B cell (primary cell): Measurements from ENCODE around the gene PHLPP1. TPM values are rescaled to one million over a fixed set of nuclear protein-coding genes. Genes with fewer than 3 reads are reported as not detected.
"Not testable (repeated sequence)": the region's sequence is repeated elsewhere in the genome, so short reads cannot be mapped to it uniquely, and the experiment has no call there.

Source experiments
- ATAC-seq: fragments of 200-7000 bp; cut with Tn5 transposase; one replicate; pipeline ENCODE4 v1.10.0; 2021; ENCODE audit warnings: low read depth, mild to moderate bottlenecking, moderate number of reproducible peaks, moderate library complexity
- CTCF ChIA-PET: fragments of 350-600 bp; sonication (Branson Sonifier 250); formaldehyde crosslinking; loops from one replicate; lab custom pipeline; 2021; ENCODE audit warnings: antibody characterized with exemption, inconsistent platforms; lab: Charles Lee
- POLR2A ChIA-PET: fragments of 350-600 bp; sonication (Branson Sonifier 250); formaldehyde crosslinking; loops from one replicate; lab custom pipeline; 2021; ENCODE audit warnings: antibody characterized with exemption; lab: Charles Lee
- DNase-seq: peaks from one replicate; pipeline ENCODE4 v3.0.0; 2013
- H2AFZ ChIP-seq: 2 replicates; pipeline ENCODE4 v1.6.1; 2012; ENCODE audit warnings: mild to moderate bottlenecking, low read depth, low read length; ENCODE audit not compliant: insufficient read depth, poor library complexity, severe bottlenecking
- H3K27ac ChIP-seq, 2 donors: 1 replicate in 1 of 2; 2 replicates in 1 of 2; pipeline ENCODE4 v1.5.1; 2012 to 2013; ENCODE audit warnings: low read length in 2 of 2, mild to moderate bottlenecking in 2 of 2, moderate library complexity in 1 of 2
- H3K27me3 ChIP-seq, 4 experiments: fragments of 200-600 bp in 1 of 4; sonication (generic) in 1 of 4; replicated peaks in 1 of 4; 1 replicate in 2 of 4; 2 replicates in 2 of 4; pipeline versions ENCODE4 v1.6.1 to v1.7.0; 2013 to 2016; ENCODE audit warnings: low read length in 3 of 4, mild to moderate bottlenecking in 2 of 4, mixed read lengths in 1 of 4, moderate library complexity in 1 of 4; ENCODE audit not compliant: insufficient read depth in 4 of 4, control insufficient read depth in 3 of 4; ENCODE audit errors: control extremely low read depth in 1 of 4
- H3K36me3 ChIP-seq, 2 experiments: replicated peaks in 1 of 2; 1 replicate in 1 of 2; 2 replicates in 1 of 2; pipeline versions ENCODE4 v1.6.1 to v1.7.1; 2013; ENCODE audit warnings: low read length in 1 of 2; ENCODE audit not compliant: insufficient read depth in 2 of 2, control insufficient read depth in 1 of 2; ENCODE audit errors: control extremely low read depth in 1 of 2, extremely low read depth in 1 of 2
- H3K4me1 ChIP-seq, 2 donors: fragments of 200-600 bp in 1 of 2; sonication (generic) in 1 of 2; 1 replicate in 1 of 2; 2 replicates in 1 of 2; pipeline versions ENCODE4 v1.5.1 to v1.6.1; 2013 to 2017; ENCODE audit warnings: low read length in 2 of 2; ENCODE audit not compliant: control insufficient read depth in 2 of 2, insufficient read depth in 2 of 2
- H3K4me2 ChIP-seq: replicated peaks from 2 replicates; pipeline ENCODE3; 2012; ENCODE audit warnings: mild to moderate bottlenecking, low read depth, low read length; ENCODE audit not compliant: poor library complexity, severe bottlenecking
- H3K4me3 ChIP-seq, 5 experiments: fragments of 200-600 bp in 1 of 5; sonication (generic) in 1 of 5; 1 replicate in 3 of 5; 2 replicates in 2 of 5; pipeline versions ENCODE4 v1.5.1 to v1.7.0; 2011 to 2016; ENCODE audit warnings: low read length in 4 of 5, mild to moderate bottlenecking in 4 of 5, low read depth in 2 of 5, control low read depth in 1 of 5, moderate library complexity in 1 of 5; ENCODE audit not compliant: insufficient read depth in 1 of 5; ENCODE audit errors: control extremely low read depth in 1 of 5, extremely low read depth in 1 of 5
- H3K79me2 ChIP-seq: fragments of 200-600 bp; sonication (generic); one replicate; pipeline ENCODE4 v1.6.0; 2016; ENCODE audit warnings: low read length; ENCODE audit not compliant: control insufficient read depth, insufficient read depth
- H3K9ac ChIP-seq: fragments of 200-600 bp; sonication (generic); 2 replicates; pipeline ENCODE4 v1.6.1; 2017; ENCODE audit warnings: mild to moderate bottlenecking, low read length, moderate library complexity
- H3K9me3 ChIP-seq, 3 donors: one replicate each; pipeline versions ENCODE4 v1.6.1 to v1.7.1; 2013; ENCODE audit warnings: low read length in 2 of 3; ENCODE audit not compliant: control insufficient read depth in 2 of 3, insufficient read depth in 1 of 3; ENCODE audit errors: control extremely low read depth in 1 of 3
- H4K20me1 ChIP-seq: 2 replicates; pipeline ENCODE4 v1.6.0; 2012; ENCODE audit warnings: mild to moderate bottlenecking, low read length; ENCODE audit not compliant: insufficient read depth, control insufficient read depth, poor library complexity, severe bottlenecking
- H3K27ac Mint-ChIP-seq: one replicate; pipeline ENCODE4 v1.8.0; 2021; ENCODE audit warnings: mixed read lengths
- H3K27me3 Mint-ChIP-seq: one replicate; pipeline ENCODE4 v1.8.0; 2021; ENCODE audit warnings: mixed read lengths
- H3K4me1 Mint-ChIP-seq: one replicate; pipeline ENCODE4 v1.8.0; 2021; ENCODE audit warnings: mixed read lengths
- H3K4me3 Mint-ChIP-seq: one replicate; pipeline ENCODE4 v1.8.0; 2021; ENCODE audit warnings: mixed read lengths
- H3K9me3 Mint-ChIP-seq: one replicate; pipeline ENCODE4 v1.8.0; 2022; ENCODE audit warnings: mixed read lengths; ENCODE audit not compliant: insufficient read depth
- EZH2 ChIP-seq: IDR thresholded peaks from 2 replicates; pipeline ENCODE4 v1.6.1; 2012; ENCODE audit warnings: borderline replicate concordance, low read depth, mild to moderate bottlenecking, moderate library complexity, low read length; ENCODE audit not compliant: insufficient read depth, poor library complexity, severe bottlenecking
- WGBS: methylation state at CpG from one replicate; pipeline ENCODE4 v1.1.5; 2013; ENCODE audit warnings: missing lambda C conversion rate; ENCODE audit not compliant: insufficient coverage; 5-methylcytosine and 5-hydroxymethylcytosine counted together
- intact Hi-C: fragments of 100-400 bp; cut with micrococcal nuclease; formaldehyde crosslinking; loops from one replicate; pipeline ENCODE4 v1.10.0; 2022
- polyA plus RNA-seq: library from polyadenylated mRNA; depleted of rRNA; stranded (reverse); fragments of >200 nt; gene quantifications from 2 replicates; pipeline ENCODE4 v1.2.3, GENCODE V29; 2012
- total RNA-seq, 2 donors: library from RNA; stranded (reverse); fragments of 120-200 nt in 1 of 2; gene quantifications; 1 replicate in 1 of 2; 2 replicates in 1 of 2; pipeline versions ENCODE4 v1.2.3 to v1.2.4, GENCODE V29; 2013 to 2022
- TF ChIP-seq, protein P1 (sequence below): fragments of 200-600 bp; IDR thresholded peaks from one replicate; pipeline ENCODE4 v1.8.0; 2022; ENCODE audit warnings: antibody characterized with exemption, mild to moderate bottlenecking

The PHLPP1 gene
- total and polyA plus RNA-seq, 2 donors (not counting 1 experiment from before 2014, with no cell fraction given) = 3.0 to 20.7 TPM

DNA sequence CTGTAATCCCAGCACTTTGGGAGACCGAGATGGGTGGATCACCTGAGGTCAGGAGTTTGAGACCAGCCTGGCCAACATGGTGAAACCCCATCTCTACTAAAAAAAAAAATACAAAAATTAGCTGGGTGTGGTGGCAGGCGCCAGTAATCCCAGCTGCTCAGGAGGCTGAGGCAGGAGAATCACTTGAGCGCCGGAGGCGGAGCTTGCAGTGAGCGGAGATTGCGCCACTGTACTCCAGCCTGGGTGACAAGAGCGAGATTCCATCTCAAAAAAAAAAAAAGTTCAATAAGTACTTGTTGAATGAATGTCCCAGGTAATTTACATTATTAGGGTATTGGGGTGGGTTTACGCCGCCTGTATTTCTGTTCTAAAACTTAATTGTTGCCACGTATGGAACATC is 5.4 kb upstream of the PHLPP1 start:
- H2AFZ ChIP-seq, H3K27me3 ChIP-seq, H3K9ac ChIP-seq, H3K4me2 ChIP-seq, H4K20me1 ChIP-seq, H3K4me1 Mint-ChIP-seq, H3K4me3 Mint-ChIP-seq, H3K27me3 Mint-ChIP-seq, H3K4me1 ChIP-seq, H3K36me3 ChIP-seq, H3K27ac ChIP-seq, H3K4me3 ChIP-seq, H3K9me3 Mint-ChIP-seq, POLR2A ChIA-PET, H3K9me3 ChIP-seq, H3K79me2 ChIP-seq, H3K27ac Mint-ChIP-seq, DNase-seq, ATAC-seq: not testable (repeated sequence)
- WGBS = 100% methylated on average over 8 of the region's 11 CpGs
- intact Hi-C loops = loop anchor here (10.0 kb wide), 2 partner anchors 125 to 165 kb away; no protein-coding TSS in a partner anchor
- CTCF ChIA-PET = interaction anchor here (1.2 to 1.8 kb wide), 2 partner anchors 244 to 272 kb away, joined by 5 to 10 read pairs; no protein-coding TSS in a partner anchor

DNA sequence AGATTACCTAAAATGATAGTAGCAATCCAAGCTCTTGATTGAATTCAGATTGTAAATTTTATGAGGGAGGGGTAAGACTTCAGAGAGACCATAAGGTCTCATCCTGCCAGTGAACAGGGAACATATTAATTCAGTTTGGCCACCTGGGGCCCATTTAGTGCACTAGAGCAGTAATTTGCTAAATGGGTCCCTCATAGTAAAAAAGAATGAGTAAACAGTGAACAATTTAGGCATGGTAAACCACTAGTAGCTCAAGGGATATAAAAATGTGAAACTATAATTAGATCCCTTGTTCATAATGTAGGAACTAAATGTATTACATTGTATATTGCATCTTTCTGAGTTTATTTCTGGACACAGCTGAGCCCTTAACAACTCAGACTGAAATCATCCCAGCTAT is 4.9 kb upstream of the PHLPP1 start:
- Histone ChIP-seq H2AFZ (no peak overlapping the region), H3K36me3 (no peaks in the 10 kb centered on the region), H3K27ac (no peak overlapping the region), H3K4me2 (no peak overlapping the region), H3K27me3 (no peaks in the 10 kb centered on the region), H4K20me1 (no peaks in the 10 kb centered on the region), H3K4me3 (no peak overlapping the region), H3K9ac (no peak overlapping the region), H3K4me1 (peaks cover 4 to 5% of the 10 kb centered on the region in 2 donors), H3K9me3 (no peaks in the 10 kb centered on the region), H3K79me2 (no peaks in the 10 kb centered on the region)
- intact Hi-C loops = loop anchor here (10.0 kb wide), 2 partner anchors 126 to 164 kb away; no protein-coding TSS in a partner anchor
- ChIA-PET CTCF (interaction anchor here (0.6 to 1.8 kb wide), 4 partner anchors 73 to 271 kb away, joined by 3 to 10 read pairs (median 4); no protein-coding TSS in a partner anchor), POLR2A (no interaction called here)
- no peak overlapping the region for H3K27ac Mint-ChIP-seq
- H3K27me3 Mint-ChIP-seq = no peaks in the 10 kb centered on the region
- H3K4me3 Mint-ChIP-seq = no peak overlapping the region
- ATAC-seq (no peak), DNase-seq (no peak)
- peaks cover 7% of the 10 kb centered on the region for H3K4me1 Mint-ChIP-seq
- TF ChIP-seq, protein P1, sequence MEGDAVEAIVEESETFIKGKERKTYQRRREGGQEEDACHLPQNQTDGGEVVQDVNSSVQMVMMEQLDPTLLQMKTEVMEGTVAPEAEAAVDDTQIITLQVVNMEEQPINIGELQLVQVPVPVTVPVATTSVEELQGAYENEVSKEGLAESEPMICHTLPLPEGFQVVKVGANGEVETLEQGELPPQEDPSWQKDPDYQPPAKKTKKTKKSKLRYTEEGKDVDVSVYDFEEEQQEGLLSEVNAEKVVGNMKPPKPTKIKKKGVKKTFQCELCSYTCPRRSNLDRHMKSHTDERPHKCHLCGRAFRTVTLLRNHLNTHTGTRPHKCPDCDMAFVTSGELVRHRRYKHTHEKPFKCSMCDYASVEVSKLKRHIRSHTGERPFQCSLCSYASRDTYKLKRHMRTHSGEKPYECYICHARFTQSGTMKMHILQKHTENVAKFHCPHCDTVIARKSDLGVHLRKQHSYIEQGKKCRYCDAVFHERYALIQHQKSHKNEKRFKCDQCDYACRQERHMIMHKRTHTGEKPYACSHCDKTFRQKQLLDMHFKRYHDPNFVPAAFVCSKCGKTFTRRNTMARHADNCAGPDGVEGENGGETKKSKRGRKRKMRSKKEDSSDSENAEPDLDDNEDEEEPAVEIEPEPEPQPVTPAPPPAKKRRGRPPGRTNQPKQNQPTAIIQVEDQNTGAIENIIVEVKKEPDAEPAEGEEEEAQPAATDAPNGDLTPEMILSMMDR = no peak
- TF ChIP-seq EZH2 = no peak
- H3K9me3 Mint-ChIP-seq = no peaks in the 10 kb centered on the region
